K562 (cell line): ENCODE measurements around the gene ANXA1. TPM values are rescaled to one million over a fixed set of nuclear protein-coding genes. Genes with fewer than 3 reads are reported as not detected.

ENCODE experiments used
- HMGXB4 ChIP-seq: sonication (generic); formaldehyde crosslinking; IDR thresholded peaks from 2 replicates; pipeline ENCODE4 v1.8.1; 2023; ENCODE audit warnings: mild to moderate bottlenecking, missing genetic modification reagents
- RBM14 ChIP-seq: fragments of 200-400 bp; formaldehyde crosslinking; IDR thresholded peaks from 2 replicates; pipeline ENCODE4 v1.6.1; 2018; ENCODE audit warnings: low read depth, mild to moderate bottlenecking, low read length, moderate library complexity, borderline replicate concordance; ENCODE audit not compliant: insufficient read depth
- SMARCC2 ChIP-seq: fragments of 450-650 bp; IDR thresholded peaks from 2 replicates; pipeline ENCODE4 v1.6.1; 2017; ENCODE audit warnings: antibody characterized with exemption, moderate library complexity, mild to moderate bottlenecking, low read depth
- ZNF512 ChIP-seq: IDR thresholded peaks from 2 replicates; pipeline ENCODE4 v1.6.1; 2016; ENCODE audit warnings: missing genetic modification characterization, missing compliant biosample characterization
- polyA plus RNA-seq, 8 experiments: library from polyadenylated mRNA; depleted of rRNA in 4 of 8; stranded (reverse) in 5 of 8; unstranded in 3 of 8; fragments of >200 nt; fragmentation: Nextera tagmentation in 2 of 8; fragmentation: Illumina TruSeq in 1 of 8; extraction: Ambion mirVana in 2 of 8; extraction: Trizol in 1 of 8; gene quantifications; 2 replicates each; pipeline versions ENCODE4 v1.2.1 to v1.2.3, GENCODE V29; 2011 to 2014; ENCODE audit warnings: inconsistent platforms in 1 of 8, missing spikeins in 1 of 8
- total RNA-seq, 7 experiments: library from RNA; depleted of rRNA in 6 of 7; stranded (reverse); fragments of >200 nt in 6 of 7; fragmentation: Illumina TruSeq in 2 of 7; extraction: Trizol in 2 of 7; gene quantifications; 2 replicates each; pipeline versions ENCODE4 v1.2.1 to v1.2.3, GENCODE V29; 2011 to 2021; ENCODE audit warnings: low replicate concordance in 1 of 7
- TF ChIP-seq, protein P1 (sequence below): fragments of 250-450 bp; sonication (Bioruptor Pico); IDR thresholded peaks from 2 replicates; pipeline ENCODE4 v1.4.0; 2020; ENCODE audit warnings: mild to moderate bottlenecking, moderate library complexity

Gene ANXA1
- total and polyA plus RNA-seq, 9 of the 15 experiments (the other 6 are each of a cell fraction or from before 2014, with no cell fraction given) = 406 to 1,298 (median 620) TPM

DNA sequence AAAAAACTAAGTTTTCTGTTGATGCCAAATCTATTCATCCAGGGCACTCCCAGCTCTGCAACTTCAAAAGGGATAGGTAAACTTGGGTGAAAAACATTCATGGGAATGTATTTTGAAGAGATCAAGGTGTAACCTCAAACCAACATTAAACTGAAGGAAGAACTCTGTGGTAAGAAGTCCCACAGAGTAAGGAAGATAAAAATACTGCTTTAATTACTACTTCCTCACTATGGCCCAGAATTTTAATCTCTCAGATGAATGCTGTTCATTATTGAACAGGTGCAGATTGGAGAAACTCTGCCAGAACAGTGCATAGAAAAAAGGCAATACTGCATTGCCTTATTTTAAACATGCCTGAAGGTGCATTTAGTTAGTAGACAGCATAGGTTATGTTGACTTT, 37.6 kb upstream of the ANXA1 start (continued):
- TF ChIP-seq, protein P1, sequence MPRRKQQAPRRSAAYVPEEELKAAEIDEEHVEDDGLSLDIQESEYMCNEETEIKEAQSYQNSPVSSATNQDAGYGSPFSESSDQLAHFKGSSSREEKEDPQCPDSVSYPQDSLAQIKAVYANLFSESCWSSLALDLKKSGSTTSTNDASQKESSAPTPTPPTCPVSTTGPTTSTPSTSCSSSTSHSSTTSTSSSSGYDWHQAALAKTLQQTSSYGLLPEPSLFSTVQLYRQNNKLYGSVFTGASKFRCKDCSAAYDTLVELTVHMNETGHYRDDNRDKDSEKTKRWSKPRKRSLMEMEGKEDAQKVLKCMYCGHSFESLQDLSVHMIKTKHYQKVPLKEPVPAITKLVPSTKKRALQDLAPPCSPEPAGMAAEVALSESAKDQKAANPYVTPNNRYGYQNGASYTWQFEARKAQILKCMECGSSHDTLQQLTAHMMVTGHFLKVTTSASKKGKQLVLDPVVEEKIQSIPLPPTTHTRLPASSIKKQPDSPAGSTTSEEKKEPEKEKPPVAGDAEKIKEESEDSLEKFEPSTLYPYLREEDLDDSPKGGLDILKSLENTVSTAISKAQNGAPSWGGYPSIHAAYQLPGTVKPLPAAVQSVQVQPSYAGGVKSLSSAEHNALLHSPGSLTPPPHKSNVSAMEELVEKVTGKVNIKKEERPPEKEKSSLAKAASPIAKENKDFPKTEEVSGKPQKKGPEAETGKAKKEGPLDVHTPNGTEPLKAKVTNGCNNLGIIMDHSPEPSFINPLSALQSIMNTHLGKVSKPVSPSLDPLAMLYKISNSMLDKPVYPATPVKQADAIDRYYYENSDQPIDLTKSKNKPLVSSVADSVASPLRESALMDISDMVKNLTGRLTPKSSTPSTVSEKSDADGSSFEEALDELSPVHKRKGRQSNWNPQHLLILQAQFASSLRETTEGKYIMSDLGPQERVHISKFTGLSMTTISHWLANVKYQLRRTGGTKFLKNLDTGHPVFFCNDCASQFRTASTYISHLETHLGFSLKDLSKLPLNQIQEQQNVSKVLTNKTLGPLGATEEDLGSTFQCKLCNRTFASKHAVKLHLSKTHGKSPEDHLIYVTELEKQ (CRISPR knock-in tag) = no peak
- TF ChIP-seq RBM14 (no peak), HMGXB4 (no peak), ZNF512 (tag) (no peak), SMARCC2 (no peak)
